ENCODE measurements around the gene SECTM1.

DNA sequence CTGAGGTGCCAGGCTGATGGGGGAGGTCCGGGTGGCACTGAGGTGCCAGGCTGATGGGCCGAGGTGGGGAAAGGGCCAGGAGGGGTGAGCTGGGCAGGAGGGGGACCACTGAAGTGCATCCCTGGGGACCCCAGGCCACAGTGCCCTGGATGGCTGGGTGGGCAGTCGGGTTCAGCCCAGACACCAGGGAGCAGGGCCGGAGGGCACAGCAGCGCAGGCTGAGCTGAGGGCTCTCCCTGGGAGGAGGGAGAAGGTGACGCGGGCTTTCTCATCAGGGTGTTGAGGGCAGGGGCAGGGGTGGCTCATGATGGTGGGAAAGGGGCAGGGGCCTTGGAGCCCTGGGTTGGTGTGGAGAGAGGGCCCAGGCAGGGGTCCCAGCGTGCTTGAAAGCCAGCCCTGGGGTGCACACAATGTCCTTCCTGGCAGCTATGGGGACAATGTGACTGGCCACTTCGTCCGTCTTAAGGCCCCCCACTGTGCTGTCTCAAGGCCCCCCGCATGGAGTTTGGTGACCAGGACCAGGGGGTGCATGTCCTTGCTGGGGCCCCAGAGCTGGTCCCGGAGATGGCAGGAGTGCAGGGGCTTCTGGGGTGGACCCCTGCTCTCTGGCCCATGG lies 32.2 kb downstream of the SECTM1 start:
- TF ChIP-seq MAFK (IDR thresholded peaks at IDR 0.05; ENCODE audit: partially characterized antibody): no peak
- TF ChIP-seq, protein P1, sequence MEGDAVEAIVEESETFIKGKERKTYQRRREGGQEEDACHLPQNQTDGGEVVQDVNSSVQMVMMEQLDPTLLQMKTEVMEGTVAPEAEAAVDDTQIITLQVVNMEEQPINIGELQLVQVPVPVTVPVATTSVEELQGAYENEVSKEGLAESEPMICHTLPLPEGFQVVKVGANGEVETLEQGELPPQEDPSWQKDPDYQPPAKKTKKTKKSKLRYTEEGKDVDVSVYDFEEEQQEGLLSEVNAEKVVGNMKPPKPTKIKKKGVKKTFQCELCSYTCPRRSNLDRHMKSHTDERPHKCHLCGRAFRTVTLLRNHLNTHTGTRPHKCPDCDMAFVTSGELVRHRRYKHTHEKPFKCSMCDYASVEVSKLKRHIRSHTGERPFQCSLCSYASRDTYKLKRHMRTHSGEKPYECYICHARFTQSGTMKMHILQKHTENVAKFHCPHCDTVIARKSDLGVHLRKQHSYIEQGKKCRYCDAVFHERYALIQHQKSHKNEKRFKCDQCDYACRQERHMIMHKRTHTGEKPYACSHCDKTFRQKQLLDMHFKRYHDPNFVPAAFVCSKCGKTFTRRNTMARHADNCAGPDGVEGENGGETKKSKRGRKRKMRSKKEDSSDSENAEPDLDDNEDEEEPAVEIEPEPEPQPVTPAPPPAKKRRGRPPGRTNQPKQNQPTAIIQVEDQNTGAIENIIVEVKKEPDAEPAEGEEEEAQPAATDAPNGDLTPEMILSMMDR (IDR thresholded peaks at IDR 0.05): no peak
